ENCODE results near the gene ST3GAL6.

Gene ST3GAL6

GRCh38 chr3:98721776-98722175, 41.4 kb upstream of the ST3GAL6 start:
- Histone ChIP-seq H3K9ac (ENCODE audit: low read length) (no peak overlapping the region), H3K36me3 (ENCODE audit: control insufficient read depth in 1 of 2, insufficient read depth in 2 of 2, low read depth in 1 of 2, low read length in 2 of 2) (no peaks in the 10 kb centered on the region), H2BK15ac (ENCODE audit: low read depth, poor library complexity, severe bottlenecking) (no peak overlapping the region), H3K23ac (ENCODE audit: low read length in 2 of 2) (no peak overlapping the region), H3K9me3 (ENCODE audit: control insufficient read depth, low read length) (no peaks in the 10 kb centered on the region), H3K79me1 (replicated peaks; ENCODE audit: low read length, poor library complexity, severe bottlenecking) (no peaks in the 10 kb centered on the region), H3K4me3 (ENCODE audit: insufficient read depth in 1 of 2, low read depth in 1 of 2, low read length in 2 of 2) (no peak overlapping the region), H3K4me2 (ENCODE audit: low read length, poor library complexity, severe bottlenecking) (no peak overlapping the region), H3K18ac (ENCODE audit: low read depth in 1 of 2, low read length in 2 of 2) (no peak overlapping the region), H3K27me3 (ENCODE audit: control insufficient read depth in 1 of 2, insufficient read depth in 1 of 2, low read length in 2 of 2) (no peaks in the 10 kb centered on the region), H2BK120ac (ENCODE audit: low read depth, low read length) (no peak overlapping the region), H4K91ac (ENCODE audit: low read length) (no peak overlapping the region), H3K27ac (ENCODE audit: low read length, poor library complexity, severe bottlenecking) (no peak overlapping the region), H3K14ac (ENCODE audit: low read length in 2 of 2) (no peak overlapping the region), H2AK5ac (ENCODE audit: low read length, severe bottlenecking) (no peak overlapping the region), H4K8ac (ENCODE audit: low read length) (no peak overlapping the region), H2BK5ac (ENCODE audit: low read depth, low read length, poor library complexity, severe bottlenecking) (no peak overlapping the region), H2AFZ (ENCODE audit: low read depth, low read length) (no peak overlapping the region), H3K4me1 (ENCODE audit: control insufficient read depth, insufficient read depth, low read depth, low read length) (no peaks in the 10 kb centered on the region), H3K4ac (ENCODE audit: low read depth in 1 of 2, low read length in 2 of 2) (no peak overlapping the region), H2BK12ac (ENCODE audit: low read length in 2 of 2) (no peak overlapping the region)
- DNase-seq = no peak
- 60% methylated on average over 1 of the region's 1 CpG for WGBS

- H3K79me1 ChIP-seq (replicated peaks; ENCODE audit: low read length, poor library complexity, severe bottlenecking) = no peaks in the 10 kb centered on the region
- H3K27ac ChIP-seq (ENCODE audit: low read length, poor library complexity, severe bottlenecking) = no peak overlapping the region
- no peaks in the 10 kb centered on the region for H3K9me3 ChIP-seq (ENCODE audit: control insufficient read depth, low read length)
- H4K8ac ChIP-seq (ENCODE audit: low read length) = no peak overlapping the region
- H2BK120ac ChIP-seq (ENCODE audit: low read depth, low read length) = no peak overlapping the region
- H2BK15ac ChIP-seq (ENCODE audit: low read depth, poor library complexity, severe bottlenecking) = no peak overlapping the region
- DNase-seq = no peak
- no peak overlapping the region for H3K4me3 ChIP-seq (ENCODE audit: insufficient read depth in 1 of 2, low read depth in 1 of 2, low read length in 2 of 2)
- no peak overlapping the region for H3K23ac ChIP-seq (ENCODE audit: low read length in 2 of 2)
- H2AK5ac ChIP-seq (ENCODE audit: low read length, severe bottlenecking) = no peak overlapping the region
- no peak overlapping the region for H3K18ac ChIP-seq (ENCODE audit: low read depth in 1 of 2, low read length in 2 of 2)
- no peak overlapping the region for H4K91ac ChIP-seq (ENCODE audit: low read length)
- no peak overlapping the region for H2AFZ ChIP-seq (ENCODE audit: low read depth, low read length)
- no peak overlapping the region for H3K4ac ChIP-seq (ENCODE audit: low read depth in 1 of 2, low read length in 2 of 2)
- no peaks in the 10 kb centered on the region for H3K27me3 ChIP-seq (ENCODE audit: control insufficient read depth in 1 of 2, insufficient read depth in 1 of 2, low read length in 2 of 2)
- no peak overlapping the region for H2BK12ac ChIP-seq (ENCODE audit: low read length in 2 of 2)
- H3K9ac ChIP-seq (ENCODE audit: low read length) = no peak overlapping the region
- H3K36me3 ChIP-seq (ENCODE audit: control insufficient read depth in 1 of 2, insufficient read depth in 2 of 2, low read depth in 1 of 2, low read length in 2 of 2) = no peaks in the 10 kb centered on the region
- no peaks in the 10 kb centered on the region for H3K4me1 ChIP-seq (ENCODE audit: control insufficient read depth, insufficient read depth, low read depth, low read length)
- no peak overlapping the region for H3K14ac ChIP-seq (ENCODE audit: low read length in 2 of 2)
- 90% methylated on average over 2 of the region's 4 CpGs for WGBS
- no peak overlapping the region for H2BK5ac ChIP-seq (ENCODE audit: low read depth, low read length, poor library complexity, severe bottlenecking)
- H3K4me2 ChIP-seq (ENCODE audit: low read length, poor library complexity, severe bottlenecking) = no peak overlapping the region
These were observed 40.8 kb upstream of the ST3GAL6 start for GRCh38 chr3:98722389-98722788.

- no peak for DNase-seq
- Histone ChIP-seq H4K8ac (ENCODE audit: low read length) (no peak overlapping the region), H3K36me3 (ENCODE audit: control insufficient read depth in 1 of 2, insufficient read depth in 2 of 2, low read depth in 1 of 2, low read length in 2 of 2) (no peaks in the 10 kb centered on the region), H3K4me1 (ENCODE audit: control insufficient read depth, insufficient read depth, low read depth, low read length) (no peaks in the 10 kb centered on the region), H3K18ac (ENCODE audit: low read depth in 1 of 2, low read length in 2 of 2) (no peak overlapping the region), H3K27ac (ENCODE audit: low read length, poor library complexity, severe bottlenecking) (no peak overlapping the region), H3K4ac (ENCODE audit: low read depth in 1 of 2, low read length in 2 of 2) (no peak overlapping the region), H2BK12ac (ENCODE audit: low read length in 2 of 2) (no peak overlapping the region), H4K91ac (ENCODE audit: low read length) (no peak overlapping the region), H3K9me3 (ENCODE audit: control insufficient read depth, low read length) (no peaks in the 10 kb centered on the region), H3K14ac (ENCODE audit: low read length in 2 of 2) (no peak overlapping the region), H3K79me1 (replicated peaks; ENCODE audit: low read length, poor library complexity, severe bottlenecking) (no peaks in the 10 kb centered on the region), H2AFZ (ENCODE audit: low read depth, low read length) (no peak overlapping the region), H2BK15ac (ENCODE audit: low read depth, poor library complexity, severe bottlenecking) (no peak overlapping the region), H2BK5ac (ENCODE audit: low read depth, low read length, poor library complexity, severe bottlenecking) (no peak overlapping the region), H3K27me3 (ENCODE audit: control insufficient read depth in 1 of 2, insufficient read depth in 1 of 2, low read length in 2 of 2) (no peaks in the 10 kb centered on the region), H3K9ac (ENCODE audit: low read length) (no peak overlapping the region), H3K4me3 (ENCODE audit: insufficient read depth in 1 of 2, low read depth in 1 of 2, low read length in 2 of 2) (no peak overlapping the region), H3K23ac (ENCODE audit: low read length in 2 of 2) (no peak overlapping the region), H2AK5ac (ENCODE audit: low read length, severe bottlenecking) (no peak overlapping the region), H3K4me2 (ENCODE audit: low read length, poor library complexity, severe bottlenecking) (no peak overlapping the region), H2BK120ac (ENCODE audit: low read depth, low read length) (no peak overlapping the region)
- WGBS = no CpG with 5 or more reads among the region's 2 CpGs
These were observed 37.8 kb upstream of the ST3GAL6 start for GRCh38 chr3:98725352-98725751.

- Histone ChIP-seq H3K9ac (ENCODE audit: low read length) (no peak overlapping the region), H3K4me2 (ENCODE audit: low read length, poor library complexity, severe bottlenecking) (no peak overlapping the region), H2AFZ (ENCODE audit: low read depth, low read length) (no peak overlapping the region), H2BK5ac (ENCODE audit: low read depth, low read length, poor library complexity, severe bottlenecking) (no peak overlapping the region), H3K79me1 (replicated peaks; ENCODE audit: low read length, poor library complexity, severe bottlenecking) (no peaks in the 10 kb centered on the region), H3K4me1 (ENCODE audit: control insufficient read depth, insufficient read depth, low read depth, low read length) (no peaks in the 10 kb centered on the region), H3K14ac (ENCODE audit: low read length in 2 of 2) (no peak overlapping the region), H3K27me3 (ENCODE audit: control insufficient read depth in 1 of 2, insufficient read depth in 1 of 2, low read length in 2 of 2) (no peaks in the 10 kb centered on the region), H3K18ac (ENCODE audit: low read depth in 1 of 2, low read length in 2 of 2) (no peak overlapping the region), H2BK12ac (ENCODE audit: low read length in 2 of 2) (no peak overlapping the region), H3K9me3 (ENCODE audit: control insufficient read depth, low read length) (no peaks in the 10 kb centered on the region), H2BK120ac (ENCODE audit: low read depth, low read length) (no peak overlapping the region), H3K27ac (ENCODE audit: low read length, poor library complexity, severe bottlenecking) (no peak overlapping the region), H2BK15ac (ENCODE audit: low read depth, poor library complexity, severe bottlenecking) (no peak overlapping the region), H4K8ac (ENCODE audit: low read length) (no peak overlapping the region), H3K23ac (ENCODE audit: low read length in 2 of 2) (no peak overlapping the region), H4K91ac (ENCODE audit: low read length) (no peak overlapping the region), H3K36me3 (ENCODE audit: control insufficient read depth in 1 of 2, insufficient read depth in 2 of 2, low read depth in 1 of 2, low read length in 2 of 2) (no peaks in the 10 kb centered on the region), H2AK5ac (ENCODE audit: low read length, severe bottlenecking) (no peak overlapping the region), H3K4me3 (ENCODE audit: insufficient read depth in 1 of 2, low read depth in 1 of 2, low read length in 2 of 2) (no peak overlapping the region), H3K4ac (ENCODE audit: low read depth in 1 of 2, low read length in 2 of 2) (no peak overlapping the region)
- WGBS = no CpG with 5 or more reads among the region's 1 CpG
- DNase-seq = no peak
These were observed 37.1 kb upstream of the ST3GAL6 start for GRCh38 chr3:98726084-98726483.

Measured in mesenchymal stem cell (in vitro differentiated cells and primary cell).